ENCODE data around the gene PCSK5. TPM values are rescaled to one million over a fixed set of nuclear protein-coding genes. Genes with fewer than 3 reads are reported as not detected.

Gene PCSK5
- total and polyA plus RNA-seq, 2 of the 8 experiments (the other 6 are each of a cell fraction or from before 2014, with no cell fraction given) = 5.5 to 10.7 TPM

- TF ChIP-seq CTBP2 (IDR thresholded peaks at IDR 0.05; ENCODE audit: borderline replicate concordance, insufficient read depth, insufficient read length, low read length) (no peak), SIRT6 (IDR thresholded peaks at IDR 0.05; ENCODE audit: low read length) (no peak), CBX5 (IDR thresholded peaks at IDR 0.05; ENCODE audit: low read depth, low read length) (no peak), SIX5 (IDR thresholded peaks at IDR 0.05; ENCODE audit: low read depth, low read length) (no peak), TBP (IDR thresholded peaks at IDR 0.05; ENCODE audit: low read depth, low read length) (no peak), EP300 (IDR thresholded peaks at IDR 0.05; ENCODE audit: borderline replicate concordance in 1 of 2, low read depth in 2 of 2, low read length in 2 of 2) (no peak)
- TF ChIP-seq, protein P1, sequence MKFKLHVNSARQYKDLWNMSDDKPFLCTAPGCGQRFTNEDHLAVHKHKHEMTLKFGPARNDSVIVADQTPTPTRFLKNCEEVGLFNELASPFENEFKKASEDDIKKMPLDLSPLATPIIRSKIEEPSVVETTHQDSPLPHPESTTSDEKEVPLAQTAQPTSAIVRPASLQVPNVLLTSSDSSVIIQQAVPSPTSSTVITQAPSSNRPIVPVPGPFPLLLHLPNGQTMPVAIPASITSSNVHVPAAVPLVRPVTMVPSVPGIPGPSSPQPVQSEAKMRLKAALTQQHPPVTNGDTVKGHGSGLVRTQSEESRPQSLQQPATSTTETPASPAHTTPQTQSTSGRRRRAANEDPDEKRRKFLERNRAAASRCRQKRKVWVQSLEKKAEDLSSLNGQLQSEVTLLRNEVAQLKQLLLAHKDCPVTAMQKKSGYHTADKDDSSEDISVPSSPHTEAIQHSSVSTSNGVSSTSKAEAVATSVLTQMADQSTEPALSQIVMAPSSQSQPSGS (IDR thresholded peaks at IDR 0.05; ENCODE audit: low read length) = no peak
Measured at GRCh38 chr9:76101075-76101474, 210.6 kb downstream of the PCSK5 start (continued).
